ENCODE measurements around the gene LRRC42. TPM values are rescaled to one million over a fixed set of nuclear protein-coding genes. Genes with fewer than 3 reads are reported as not detected.

LRRC42 gene
- total and polyA plus RNA-seq, 9 of the 15 experiments (the other 6 are each of a cell fraction or from before 2014, with no cell fraction given) = 17.3 to 51.9 (median 35.5) TPM

- no peak for TF ChIP-seq CLOCK (CRISPR knock-in tag; IDR thresholded peaks at IDR 0.05; ENCODE audit: borderline replicate concordance)
- TF ChIP-seq SIRT6 (IDR thresholded peaks at IDR 0.05; ENCODE audit: low read depth, low read length) = no peak
- TF ChIP-seq, protein P1, sequence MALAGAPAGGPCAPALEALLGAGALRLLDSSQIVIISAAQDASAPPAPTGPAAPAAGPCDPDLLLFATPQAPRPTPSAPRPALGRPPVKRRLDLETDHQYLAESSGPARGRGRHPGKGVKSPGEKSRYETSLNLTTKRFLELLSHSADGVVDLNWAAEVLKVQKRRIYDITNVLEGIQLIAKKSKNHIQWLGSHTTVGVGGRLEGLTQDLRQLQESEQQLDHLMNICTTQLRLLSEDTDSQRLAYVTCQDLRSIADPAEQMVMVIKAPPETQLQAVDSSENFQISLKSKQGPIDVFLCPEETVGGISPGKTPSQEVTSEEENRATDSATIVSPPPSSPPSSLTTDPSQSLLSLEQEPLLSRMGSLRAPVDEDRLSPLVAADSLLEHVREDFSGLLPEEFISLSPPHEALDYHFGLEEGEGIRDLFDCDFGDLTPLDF (CRISPR knock-in tag; IDR thresholded peaks at IDR 0.05) = no peak
These were observed 58.4 kb downstream of the LRRC42 start (continued) for GRCh38 chr1:54004481-54005049.

DNA sequence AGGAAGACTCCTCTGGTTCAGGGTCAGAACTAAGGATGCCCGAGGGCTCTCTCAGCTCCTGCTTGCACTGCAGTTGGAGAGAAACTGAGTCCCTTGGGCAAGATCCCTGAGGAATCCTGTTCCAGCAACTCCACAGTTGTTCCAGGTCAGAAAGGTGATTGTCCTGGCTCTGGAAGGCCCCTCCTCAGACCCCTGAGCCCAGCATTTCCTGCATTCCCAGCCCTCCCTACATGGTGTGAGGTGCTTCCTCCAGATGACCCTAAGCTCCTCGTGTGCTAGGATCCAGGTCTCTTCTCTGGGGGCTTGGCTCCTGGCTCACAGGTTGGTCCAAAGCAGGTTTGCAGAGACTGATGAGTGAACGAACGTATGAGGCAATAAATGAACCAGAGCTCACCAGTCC is 60.4 kb downstream of the LRRC42 start:
- ChIA-PET POLR2A (interaction anchor here (0.6 to 1.2 kb wide), 6 partner anchors 13 to 1310 kb away, joined by 3 to 4 read pairs (median 3); no protein-coding TSS in a partner anchor), CTCF (ENCODE audit: low intra/inter-chr PET ratio) (no interaction called here)
- Histone ChIP-seq H3K79me2 (ENCODE audit: control insufficient read depth, insufficient read depth, low read length) (no peaks in the 10 kb centered on the region), H3K27ac (ENCODE audit: extremely low read depth, low read depth, low read length) (no peak overlapping the region), H3K4me2 (ENCODE audit: insufficient read depth, low read length) (no peak overlapping the region), H2AFZ (ENCODE audit: low read depth, low read length) (no peak overlapping the region), H3K9ac (ENCODE audit: insufficient read depth in 1 of 2, low read depth in 2 of 2, low read length in 2 of 2) (peak overlapping the region in 1 of 2 experiments; percentile 22; a peak in 1 of 4 replicates), H3K27me3 (ENCODE audit: control insufficient read depth in 2 of 2, insufficient read depth in 2 of 2, low read length in 2 of 2) (peaks cover 33 to 66% of the 10 kb centered on the region in 2 experiments), H3K4me1 (replicated peaks in 1 of 2; ENCODE audit: control insufficient read depth in 2 of 2, insufficient read depth in 2 of 2, low read length in 2 of 2) (peaks cover 0 to 4% of the 10 kb centered on the region in 2 experiments; a peak in 1 of 5 replicates), H3K9me1 (ENCODE audit: control insufficient read depth, insufficient read depth, low read length) (no peaks in the 10 kb centered on the region), H4K20me1 (replicated peaks; ENCODE audit: control insufficient read depth, insufficient read depth, low read length) (no peaks in the 10 kb centered on the region), H3K36me3 (ENCODE audit: control insufficient read depth, insufficient read depth, low read length) (no peaks in the 10 kb centered on the region), H3K9me3 (replicated peaks; ENCODE audit: control insufficient read depth, insufficient read depth, low read depth, low read length) (peaks cover 7% of the 10 kb centered on the region; the same call in 1 of the 2 replicates), H3K4me3 (no peak overlapping the region)
- intact Hi-C loops (cut with micrococcal nuclease) = no loop called here
- ATAC-seq (no peak), DNase-seq (ENCODE audit: extremely low read depth in 1 of 4, low spot score in 3 of 4) (no peak), FAIRE-seq (no peak)
- WGBS (ENCODE audit: insufficient coverage, low coverage, missing lambda C conversion rate) = 3% methylated on average over 4 of the region's 4 CpGs
- no TSS peak for BruUV-seq (replicated peaks)
- in situ Hi-C loops (cut with MboI) = no loop called here
- TF ChIP-seq ZNF76 (CRISPR knock-in tag; IDR thresholded peaks at IDR 0.05; ENCODE audit: borderline replicate concordance) = no peak
- TF ChIP-seq, protein P2, sequence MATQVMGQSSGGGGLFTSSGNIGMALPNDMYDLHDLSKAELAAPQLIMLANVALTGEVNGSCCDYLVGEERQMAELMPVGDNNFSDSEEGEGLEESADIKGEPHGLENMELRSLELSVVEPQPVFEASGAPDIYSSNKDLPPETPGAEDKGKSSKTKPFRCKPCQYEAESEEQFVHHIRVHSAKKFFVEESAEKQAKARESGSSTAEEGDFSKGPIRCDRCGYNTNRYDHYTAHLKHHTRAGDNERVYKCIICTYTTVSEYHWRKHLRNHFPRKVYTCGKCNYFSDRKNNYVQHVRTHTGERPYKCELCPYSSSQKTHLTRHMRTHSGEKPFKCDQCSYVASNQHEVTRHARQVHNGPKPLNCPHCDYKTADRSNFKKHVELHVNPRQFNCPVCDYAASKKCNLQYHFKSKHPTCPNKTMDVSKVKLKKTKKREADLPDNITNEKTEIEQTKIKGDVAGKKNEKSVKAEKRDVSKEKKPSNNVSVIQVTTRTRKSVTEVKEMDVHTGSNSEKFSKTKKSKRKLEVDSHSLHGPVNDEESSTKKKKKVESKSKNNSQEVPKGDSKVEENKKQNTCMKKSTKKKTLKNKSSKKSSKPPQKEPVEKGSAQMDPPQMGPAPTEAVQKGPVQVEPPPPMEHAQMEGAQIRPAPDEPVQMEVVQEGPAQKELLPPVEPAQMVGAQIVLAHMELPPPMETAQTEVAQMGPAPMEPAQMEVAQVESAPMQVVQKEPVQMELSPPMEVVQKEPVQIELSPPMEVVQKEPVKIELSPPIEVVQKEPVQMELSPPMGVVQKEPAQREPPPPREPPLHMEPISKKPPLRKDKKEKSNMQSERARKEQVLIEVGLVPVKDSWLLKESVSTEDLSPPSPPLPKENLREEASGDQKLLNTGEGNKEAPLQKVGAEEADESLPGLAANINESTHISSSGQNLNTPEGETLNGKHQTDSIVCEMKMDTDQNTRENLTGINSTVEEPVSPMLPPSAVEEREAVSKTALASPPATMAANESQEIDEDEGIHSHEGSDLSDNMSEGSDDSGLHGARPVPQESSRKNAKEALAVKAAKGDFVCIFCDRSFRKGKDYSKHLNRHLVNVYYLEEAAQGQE (IDR thresholded peaks at IDR 0.05; ENCODE audit: borderline replicate concordance) = no peak
- TF ChIP-seq, protein P2 (CRISPR knock-in tag; IDR thresholded peaks at IDR 0.05; ENCODE audit: low read depth) = no peak

All from K562 (cell line).